Lower leg skin (tissue), 3 donors: ENCODE data around the gene NDUFA3.

Source experiments
- CTCF ChIP-seq, 3 donors: fragments of 450-650 bp; IDR thresholded peaks; one replicate each; pipeline ENCODE4 v1.5.1; 2016; ENCODE audit warnings: antibody characterized with exemption in 3 of 3, mild to moderate bottlenecking in 3 of 3, moderate library complexity in 2 of 3
- POLR2A ChIP-seq, 2 donors: fragments of 450-650 bp; IDR thresholded peaks; one replicate each; pipeline ENCODE4 v1.6.1; 2016 to 2017; ENCODE audit warnings: antibody characterized with exemption in 2 of 2, mild to moderate bottlenecking in 1 of 2, moderate library complexity in 1 of 2

GRCh38 chr19:54152267-54152666 lies 49.6 kb downstream of the NDUFA3 start:
- TF ChIP-seq CTCF (IDR thresholded peaks at IDR 0.05) = no peak
- TF ChIP-seq POLR2A (IDR thresholded peaks at IDR 0.05) = no peak
